Keratinocyte (primary cell): ENCODE results near the gene GRPEL1.

ENCODE experiments used
- EZH2 ChIP-seq: IDR thresholded peaks from one replicate; pipeline ENCODE4 v1.6.1; 2012; ENCODE audit warnings: inconsistent platforms, mild to moderate bottlenecking, low read length, moderate library complexity
- TF ChIP-seq, protein P1 (sequence below), 3 experiments: IDR thresholded peaks in 1 of 3; conservative IDR thresholded peaks in 1 of 3; optimal IDR thresholded peaks in 1 of 3; 2 replicates in 2 of 3; 3 replicates in 1 of 3; pipeline versions ENCODE3 to v1.5.1; 2011; ENCODE audit warnings: low read length in 3 of 3, mild to moderate bottlenecking in 3 of 3, moderate library complexity in 2 of 3, control low read depth in 1 of 3, inconsistent platforms in 1 of 3; ENCODE audit not compliant: insufficient read depth in 2 of 3; ENCODE audit errors: extremely low read depth in 1 of 3

- TF ChIP-seq, protein P1, sequence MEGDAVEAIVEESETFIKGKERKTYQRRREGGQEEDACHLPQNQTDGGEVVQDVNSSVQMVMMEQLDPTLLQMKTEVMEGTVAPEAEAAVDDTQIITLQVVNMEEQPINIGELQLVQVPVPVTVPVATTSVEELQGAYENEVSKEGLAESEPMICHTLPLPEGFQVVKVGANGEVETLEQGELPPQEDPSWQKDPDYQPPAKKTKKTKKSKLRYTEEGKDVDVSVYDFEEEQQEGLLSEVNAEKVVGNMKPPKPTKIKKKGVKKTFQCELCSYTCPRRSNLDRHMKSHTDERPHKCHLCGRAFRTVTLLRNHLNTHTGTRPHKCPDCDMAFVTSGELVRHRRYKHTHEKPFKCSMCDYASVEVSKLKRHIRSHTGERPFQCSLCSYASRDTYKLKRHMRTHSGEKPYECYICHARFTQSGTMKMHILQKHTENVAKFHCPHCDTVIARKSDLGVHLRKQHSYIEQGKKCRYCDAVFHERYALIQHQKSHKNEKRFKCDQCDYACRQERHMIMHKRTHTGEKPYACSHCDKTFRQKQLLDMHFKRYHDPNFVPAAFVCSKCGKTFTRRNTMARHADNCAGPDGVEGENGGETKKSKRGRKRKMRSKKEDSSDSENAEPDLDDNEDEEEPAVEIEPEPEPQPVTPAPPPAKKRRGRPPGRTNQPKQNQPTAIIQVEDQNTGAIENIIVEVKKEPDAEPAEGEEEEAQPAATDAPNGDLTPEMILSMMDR (optimal IDR thresholded peaks at IDR 0.05 in 1 of 3, IDR thresholded peaks at IDR 0.05 in 1 of 3, conservative IDR thresholded peaks at IDR 0.05 in 1 of 3; ENCODE audit: extremely low read depth in 1 of 3, insufficient read depth in 2 of 3, low read length in 3 of 3), result no peak
- TF ChIP-seq EZH2, result no peak
Measured at GRCh38 chr4:7021355-7021754, 46.5 kb downstream of the GRPEL1 start.
